ENCODE measurements around the gene HIKESHI. TPM values are rescaled to one million over a fixed set of nuclear protein-coding genes. Genes with fewer than 3 reads are reported as not detected.

Gene HIKESHI
- total RNA-seq, 4 donors from 2014 or later = 42.0 to 75.9 (median 53.2) TPM

- TF ChIP-seq CTCF (IDR thresholded peaks at IDR 0.05) (no peak), POLR2A (IDR thresholded peaks at IDR 0.05) (no peak)
- Histone ChIP-seq H3K9me3 (no peaks in the 10 kb centered on the region), H3K4me3 (no peak overlapping the region), H3K27ac (no peak overlapping the region), H3K27me3 (no peaks in the 10 kb centered on the region), H3K36me3 (no peaks in the 10 kb centered on the region), H3K4me1 (no peaks in the 10 kb centered on the region)
- no peak for DNase-seq
- intact Hi-C loops (cut with DNase I; ENCODE audit: low total_unique reads) = no loop called here
These were observed 12.6 kb downstream of the HIKESHI start for GRCh38 chr11:86314636-86315035.

- TF ChIP-seq CTCF (IDR thresholded peaks at IDR 0.05) = no peak
- TF ChIP-seq POLR2A (IDR thresholded peaks at IDR 0.05) = no peak
- H3K36me3 ChIP-seq = no peaks in the 10 kb centered on the region
These were observed 33.2 kb downstream of the HIKESHI start for GRCh38 chr11:86335131-86335767.

GRCh38 chr11:86337227-86337626, 35.2 kb downstream of the HIKESHI start:
- intact Hi-C loops (cut with DNase I; ENCODE audit: low total_unique reads) = no loop called here
- TF ChIP-seq CTCF (IDR thresholded peaks at IDR 0.05) = no peak
- no peak for TF ChIP-seq POLR2A (IDR thresholded peaks at IDR 0.05)
- no peaks in the 10 kb centered on the region for H3K4me1 ChIP-seq
- H3K27me3 ChIP-seq = no peaks in the 10 kb centered on the region
- no peaks in the 10 kb centered on the region for H3K36me3 ChIP-seq
- H3K27ac ChIP-seq = no peak overlapping the region
- H3K9me3 ChIP-seq = no peaks in the 10 kb centered on the region
- no peak overlapping the region for H3K4me3 ChIP-seq
- no peak for DNase-seq

More at GRCh38 chr11:86335131-86335767, 33.2 kb downstream of the HIKESHI start:
- Histone ChIP-seq H3K4me1 (no peaks in the 10 kb centered on the region), H3K4me3 (no peak overlapping the region), H3K9me3 (no peaks in the 10 kb centered on the region), H3K27me3 (no peaks in the 10 kb centered on the region), H3K27ac (no peak overlapping the region)
- intact Hi-C loops (cut with DNase I; ENCODE audit: low total_unique reads) = no loop called here
- no peak for DNase-seq

GRCh38 chr11:86341382-86341781, 39.3 kb downstream of the HIKESHI start:
- H3K36me3 ChIP-seq = no peaks in the 10 kb centered on the region
- H3K27me3 ChIP-seq = no peaks in the 10 kb centered on the region
- no peaks in the 10 kb centered on the region for H3K4me1 ChIP-seq
- H3K27ac ChIP-seq = no peak overlapping the region
- TF ChIP-seq CTCF (IDR thresholded peaks at IDR 0.05) = no peak
- TF ChIP-seq POLR2A (IDR thresholded peaks at IDR 0.05) = no peak
- H3K9me3 ChIP-seq = no peaks in the 10 kb centered on the region
- no peak overlapping the region for H3K4me3 ChIP-seq
- intact Hi-C loops (cut with DNase I; ENCODE audit: low total_unique reads) = no loop called here
- no peak for DNase-seq

- intact Hi-C loops (cut with DNase I; ENCODE audit: low total_unique reads) = no loop called here
- Histone ChIP-seq H3K9me3 (no peaks in the 10 kb centered on the region), H3K4me1 (no peaks in the 10 kb centered on the region), H3K27me3 (no peaks in the 10 kb centered on the region), H3K27ac (no peak overlapping the region), H3K4me3 (no peak overlapping the region), H3K36me3 (no peaks in the 10 kb centered on the region)
- DNase-seq = no peak
- TF ChIP-seq POLR2A (IDR thresholded peaks at IDR 0.05) (no peak), CTCF (IDR thresholded peaks at IDR 0.05) (no peak)
These were observed 44.5 kb downstream of the HIKESHI start for GRCh38 chr11:86346513-86346912.
